Measurements from ENCODE around the gene VAPA.

The VAPA gene

GRCh38 chr18:9915291-9916076 lies 1.7 kb downstream of the VAPA start:
- no peak for DNase-seq

GRCh38 chr18:9916077-9916639 lies 2.3 kb downstream of the VAPA start:
- DNase-seq, result no peak

GRCh38 chr18:9916808-9917207 lies 3.0 kb downstream of the VAPA start:
- DNase-seq, result no peak

GRCh38 chr18:9918016-9918680 lies 4.3 kb downstream of the VAPA start:
- DNase-seq, result no peak

- no peak for DNase-seq
Observed at GRCh38 chr18:9919564-9920232, 5.9 kb downstream of the VAPA start.

GRCh38 chr18:9922592-9923311 lies 8.9 kb downstream of the VAPA start:
- no peak for DNase-seq

GRCh38 chr18:9924371-9924943 lies 10.6 kb downstream of the VAPA start:
- no peak for DNase-seq

- no peak for DNase-seq
Observed at GRCh38 chr18:9925369-9925768, 11.6 kb downstream of the VAPA start.

- DNase-seq, result no peak
Observed at GRCh38 chr18:9925795-9926194, 12.0 kb downstream of the VAPA start.

- DNase-seq, result no peak
Observed at GRCh38 chr18:9926223-9926894, 12.5 kb downstream of the VAPA start.

- no peak for DNase-seq
Observed at GRCh38 chr18:9926977-9927376, 13.2 kb downstream of the VAPA start.

GRCh38 chr18:9927392-9928063 lies 13.7 kb downstream of the VAPA start:
- no peak for DNase-seq

GRCh38 chr18:9928646-9929259 lies 14.9 kb downstream of the VAPA start:
- no peak for DNase-seq

- DNase-seq, result no peak
Observed at GRCh38 chr18:9930299-9930884, 16.6 kb downstream of the VAPA start.

- no peak for DNase-seq
Observed at GRCh38 chr18:9931146-9931545, 17.3 kb downstream of the VAPA start.

GRCh38 chr18:9931678-9932077 lies 17.9 kb downstream of the VAPA start:
- DNase-seq, result no peak

- no peak for DNase-seq
Observed at GRCh38 chr18:9933865-9934264, 20.0 kb downstream of the VAPA start.

- no peak for DNase-seq
Observed at GRCh38 chr18:9934274-9934673, 20.5 kb downstream of the VAPA start.

- DNase-seq, result no peak
Observed at GRCh38 chr18:9941103-9941502, 27.3 kb downstream of the VAPA start.

- DNase-seq, result no peak
Observed at GRCh38 chr18:9941660-9942059, 27.8 kb downstream of the VAPA start.

- no peak for DNase-seq
Observed at GRCh38 chr18:9943311-9943710, 29.5 kb downstream of the VAPA start.
